Lower leg skin (tissue), 3 donors: ENCODE data around the gene OR6Y1.

Experiments
- CTCF ChIP-seq, 3 donors: fragments of 450-650 bp; IDR thresholded peaks; one replicate each; pipeline ENCODE4 v1.5.1; 2016; ENCODE audit warnings: antibody characterized with exemption in 3 of 3, mild to moderate bottlenecking in 3 of 3, moderate library complexity in 2 of 3
- POLR2A ChIP-seq, 2 donors: fragments of 450-650 bp; IDR thresholded peaks; one replicate each; pipeline ENCODE4 v1.6.1; 2016 to 2017; ENCODE audit warnings: antibody characterized with exemption in 2 of 2, mild to moderate bottlenecking in 1 of 2, moderate library complexity in 1 of 2

GRCh38 chr1:158547533-158547932 is 6.7 kb downstream of the OR6Y1 start:
- TF ChIP-seq POLR2A (IDR thresholded peaks at IDR 0.05) (no peak), CTCF (IDR thresholded peaks at IDR 0.05) (no peak)
